ENCODE data around the gene SLC13A5. TPM values are rescaled to one million over a fixed set of nuclear protein-coding genes. Genes with fewer than 3 reads are reported as not detected.

SLC13A5 gene
- polyA plus RNA-seq, 1 of the 3 experiments (the other 2 are of a cell fraction) = not detected

- TF ChIP-seq, protein P1, sequence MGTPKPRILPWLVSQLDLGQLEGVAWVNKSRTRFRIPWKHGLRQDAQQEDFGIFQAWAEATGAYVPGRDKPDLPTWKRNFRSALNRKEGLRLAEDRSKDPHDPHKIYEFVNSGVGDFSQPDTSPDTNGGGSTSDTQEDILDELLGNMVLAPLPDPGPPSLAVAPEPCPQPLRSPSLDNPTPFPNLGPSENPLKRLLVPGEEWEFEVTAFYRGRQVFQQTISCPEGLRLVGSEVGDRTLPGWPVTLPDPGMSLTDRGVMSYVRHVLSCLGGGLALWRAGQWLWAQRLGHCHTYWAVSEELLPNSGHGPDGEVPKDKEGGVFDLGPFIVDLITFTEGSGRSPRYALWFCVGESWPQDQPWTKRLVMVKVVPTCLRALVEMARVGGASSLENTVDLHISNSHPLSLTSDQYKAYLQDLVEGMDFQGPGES (IDR thresholded peaks at IDR 0.05; ENCODE audit: low read depth, low read length) = no peak
- TF ChIP-seq EP300 (IDR thresholded peaks at IDR 0.05; ENCODE audit: borderline replicate concordance in 1 of 2, low read depth in 1 of 2, low read length in 1 of 2) (no peak), RFX5 (IDR thresholded peaks at IDR 0.05; ENCODE audit: low read length) (no peak), GATA2 (CRISPR knock-in tag; IDR thresholded peaks at IDR 0.05) (no peak)
Measured at GRCh38 chr17:6668727-6669425, 44.3 kb downstream of the SLC13A5 start (continued).

- H3K27ac ChIP-seq (ENCODE audit: low read depth in 2 of 2, low read length in 1 of 2) = no peak overlapping the region
- H3K9me3 ChIP-seq = no peaks in the 10 kb centered on the region
- H3K9me2 ChIP-seq = no peaks in the 10 kb centered on the region
- 68% methylated on average over 17 of the region's 17 CpGs for WGBS (ENCODE audit: low lambda C conversion rate)
- ChIA-PET CTCF (interaction anchor here (0.8 to 3.3 kb wide), 3 partner anchors 9 to 1429 kb away, joined by 3 to 12 read pairs (median 3); no protein-coding TSS in a partner anchor), POLR2A (no interaction called here)
- H3K4me3 ChIP-seq (ENCODE audit: low read depth in 2 of 2, low read length in 1 of 2) = no peak overlapping the region
- peaks cover 54% of the 10 kb centered on the region for H3K27me3 ChIP-seq (ENCODE audit: insufficient read depth)
- no peaks in the 10 kb centered on the region for H3F3A ChIP-seq (replicated peaks; ENCODE audit: insufficient read depth)
- no peaks in the 10 kb centered on the region for H3K79me2 ChIP-seq (ENCODE audit: insufficient read depth)
- H4K20me1 ChIP-seq (ENCODE audit: insufficient read depth) = no peaks in the 10 kb centered on the region
- H3K36me3 ChIP-seq (replicated peaks in 1 of 2; ENCODE audit: control insufficient read depth in 1 of 2, insufficient read depth in 2 of 2, low read length in 1 of 2) = no peaks in the 10 kb centered on the region
- H3K9ac ChIP-seq = no peak overlapping the region
- no peak for DNase-seq
- H3K4me2 ChIP-seq = no peak overlapping the region
- TF ChIP-seq ELF1 (IDR thresholded peaks at IDR 0.05) (no peak), FOXJ3 (CRISPR knock-in tag; IDR thresholded peaks at IDR 0.05) (no peak), RAD21 (IDR thresholded peaks at IDR 0.05; ENCODE audit: low read length) (no peak), RXRA (IDR thresholded peaks at IDR 0.05; ENCODE audit: borderline replicate concordance, low read depth) (no peak), POLR2AphosphoS5 (IDR thresholded peaks at IDR 0.05; ENCODE audit: low read depth, low read length) (no peak)
- no peak overlapping the region for H2AFZ ChIP-seq (ENCODE audit: low read depth)
- no peaks in the 10 kb centered on the region for H3K4me1 ChIP-seq (ENCODE audit: control insufficient read depth in 1 of 2, insufficient read depth in 2 of 2, low read depth in 1 of 2, low read length in 1 of 2)
Measured at GRCh38 chr17:6668219-6668618, 45.0 kb downstream of the SLC13A5 start.

DNA sequence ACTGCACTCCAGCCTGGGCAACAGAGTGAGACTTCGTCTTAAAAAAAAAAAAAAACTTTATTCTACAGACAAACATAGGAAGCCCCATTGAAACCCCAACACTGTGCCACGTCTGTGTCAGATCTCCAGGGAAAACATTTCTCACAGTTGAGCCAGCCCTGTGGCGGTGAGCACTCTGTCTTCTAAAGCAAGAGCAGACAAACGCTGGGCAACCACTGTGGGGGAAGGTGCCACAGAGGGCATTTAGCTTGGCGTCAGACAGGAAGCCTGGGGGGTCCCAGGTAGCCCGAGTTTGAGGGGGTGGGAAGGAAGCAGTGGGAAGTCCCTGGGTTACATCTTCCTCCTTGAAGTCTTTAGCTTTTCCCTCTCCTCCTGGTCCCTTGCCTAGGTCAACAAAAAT lies 45.7 kb downstream of the SLC13A5 start:
- H3K9me2 ChIP-seq = no peaks in the 10 kb centered on the region
- no peaks in the 10 kb centered on the region for H4K20me1 ChIP-seq (ENCODE audit: insufficient read depth)
- no peaks in the 10 kb centered on the region for H3K36me3 ChIP-seq (replicated peaks in 1 of 2; ENCODE audit: control insufficient read depth in 1 of 2, insufficient read depth in 2 of 2, low read length in 1 of 2)
- H2AFZ ChIP-seq (ENCODE audit: low read depth) = no peak overlapping the region
- H3K27me3 ChIP-seq (ENCODE audit: insufficient read depth) = peaks cover 47% of the 10 kb centered on the region; the same call in 1 of the 2 replicates
- no peak overlapping the region for H3K9ac ChIP-seq
- WGBS (ENCODE audit: low lambda C conversion rate) = 14% methylated on average over 6 of the region's 6 CpGs
- ChIA-PET POLR2A (no interaction called here), CTCF (interaction anchor here (0.8 to 3.3 kb wide), 4 partner anchors 10 to 1428 kb away, joined by 3 to 12 read pairs (median 3); no protein-coding TSS in a partner anchor)
- H3K4me1 ChIP-seq (ENCODE audit: control insufficient read depth in 1 of 2, insufficient read depth in 2 of 2, low read depth in 1 of 2, low read length in 1 of 2) = no peaks in the 10 kb centered on the region
- no peak overlapping the region for H3K27ac ChIP-seq (ENCODE audit: low read depth in 2 of 2, low read length in 1 of 2)
- no peaks in the 10 kb centered on the region for H3K79me2 ChIP-seq (ENCODE audit: insufficient read depth)
- H3K4me2 ChIP-seq = no peak overlapping the region
- H3K9me3 ChIP-seq = no peaks in the 10 kb centered on the region
- no peaks in the 10 kb centered on the region for H3F3A ChIP-seq (replicated peaks; ENCODE audit: insufficient read depth)
- DNase-seq = no peak
- H3K4me3 ChIP-seq (ENCODE audit: low read depth in 2 of 2, low read length in 1 of 2) = no peak overlapping the region
- TF ChIP-seq, protein P2, sequence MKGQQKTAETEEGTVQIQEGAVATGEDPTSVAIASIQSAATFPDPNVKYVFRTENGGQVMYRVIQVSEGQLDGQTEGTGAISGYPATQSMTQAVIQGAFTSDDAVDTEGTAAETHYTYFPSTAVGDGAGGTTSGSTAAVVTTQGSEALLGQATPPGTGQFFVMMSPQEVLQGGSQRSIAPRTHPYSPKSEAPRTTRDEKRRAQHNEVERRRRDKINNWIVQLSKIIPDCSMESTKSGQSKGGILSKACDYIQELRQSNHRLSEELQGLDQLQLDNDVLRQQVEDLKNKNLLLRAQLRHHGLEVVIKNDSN (IDR thresholded peaks at IDR 0.05; ENCODE audit: borderline replicate concordance, low read depth) = no peak
- TF ChIP-seq, protein P1 (IDR thresholded peaks at IDR 0.05; ENCODE audit: low read depth, low read length) = no peak
- TF ChIP-seq CTCF (IDR thresholded peaks at IDR 0.05) (no peak), CHD2 (IDR thresholded peaks at IDR 0.05; ENCODE audit: low read length, partially characterized antibody) (no peak), NFIC (IDR thresholded peaks at IDR 0.05; ENCODE audit: borderline replicate concordance) (no peak), GATA2 (CRISPR knock-in tag; IDR thresholded peaks at IDR 0.05) (no peak), EZH2phosphoT487 (IDR thresholded peaks at IDR 0.05; ENCODE audit: borderline replicate concordance, low read depth) (no peak), POLR2AphosphoS5 (IDR thresholded peaks at IDR 0.05; ENCODE audit: low read depth, low read length) (no peak)
- TF ChIP-seq, protein P3, sequence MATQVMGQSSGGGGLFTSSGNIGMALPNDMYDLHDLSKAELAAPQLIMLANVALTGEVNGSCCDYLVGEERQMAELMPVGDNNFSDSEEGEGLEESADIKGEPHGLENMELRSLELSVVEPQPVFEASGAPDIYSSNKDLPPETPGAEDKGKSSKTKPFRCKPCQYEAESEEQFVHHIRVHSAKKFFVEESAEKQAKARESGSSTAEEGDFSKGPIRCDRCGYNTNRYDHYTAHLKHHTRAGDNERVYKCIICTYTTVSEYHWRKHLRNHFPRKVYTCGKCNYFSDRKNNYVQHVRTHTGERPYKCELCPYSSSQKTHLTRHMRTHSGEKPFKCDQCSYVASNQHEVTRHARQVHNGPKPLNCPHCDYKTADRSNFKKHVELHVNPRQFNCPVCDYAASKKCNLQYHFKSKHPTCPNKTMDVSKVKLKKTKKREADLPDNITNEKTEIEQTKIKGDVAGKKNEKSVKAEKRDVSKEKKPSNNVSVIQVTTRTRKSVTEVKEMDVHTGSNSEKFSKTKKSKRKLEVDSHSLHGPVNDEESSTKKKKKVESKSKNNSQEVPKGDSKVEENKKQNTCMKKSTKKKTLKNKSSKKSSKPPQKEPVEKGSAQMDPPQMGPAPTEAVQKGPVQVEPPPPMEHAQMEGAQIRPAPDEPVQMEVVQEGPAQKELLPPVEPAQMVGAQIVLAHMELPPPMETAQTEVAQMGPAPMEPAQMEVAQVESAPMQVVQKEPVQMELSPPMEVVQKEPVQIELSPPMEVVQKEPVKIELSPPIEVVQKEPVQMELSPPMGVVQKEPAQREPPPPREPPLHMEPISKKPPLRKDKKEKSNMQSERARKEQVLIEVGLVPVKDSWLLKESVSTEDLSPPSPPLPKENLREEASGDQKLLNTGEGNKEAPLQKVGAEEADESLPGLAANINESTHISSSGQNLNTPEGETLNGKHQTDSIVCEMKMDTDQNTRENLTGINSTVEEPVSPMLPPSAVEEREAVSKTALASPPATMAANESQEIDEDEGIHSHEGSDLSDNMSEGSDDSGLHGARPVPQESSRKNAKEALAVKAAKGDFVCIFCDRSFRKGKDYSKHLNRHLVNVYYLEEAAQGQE (IDR thresholded peaks at IDR 0.05; ENCODE audit: low read depth, low read length) = no peak

Measured in SK-N-SH (cell line).